Measurements from ENCODE around the gene TNFRSF1B. TPM values are rescaled to one million over a fixed set of nuclear protein-coding genes. Genes with fewer than 3 reads are reported as not detected.

Gene TNFRSF1B
- total and polyA plus RNA-seq, 2 of the 8 experiments (the other 6 are each of a cell fraction or from before 2014, with no cell fraction given): 1.7 to 2.9 TPM

GRCh38 chr1:12158357-12159092 is 8.3 kb upstream of the TNFRSF1B start (continued):
- TF ChIP-seq CHD7 (IDR thresholded peaks at IDR 0.05; ENCODE audit: insufficient replicate concordance, low read length) (no peak), CEBPB (IDR thresholded peaks at IDR 0.05; ENCODE audit: low read depth, low read length) (no peak), GABPA (IDR thresholded peaks at IDR 0.05; ENCODE audit: borderline replicate concordance, insufficient read depth, low read length) (no peak), CHD2 (IDR thresholded peaks at IDR 0.05; ENCODE audit: low read length) (no peak), BACH1 (IDR thresholded peaks at IDR 0.05; ENCODE audit: low read length) (no peak), FOSL1 (IDR thresholded peaks at IDR 0.05; ENCODE audit: insufficient read depth, low read depth, low read length) (no peak), ASH2L (IDR thresholded peaks at IDR 0.05; ENCODE audit: low read length) (no peak), EP300 (IDR thresholded peaks at IDR 0.05; ENCODE audit: borderline replicate concordance in 1 of 2, low read depth in 2 of 2, low read length in 2 of 2) (no peak), KDM5A (IDR thresholded peaks at IDR 0.05; ENCODE audit: low read length) (no peak), SIX5 (IDR thresholded peaks at IDR 0.05; ENCODE audit: low read depth, low read length) (no peak), CREB1 (IDR thresholded peaks at IDR 0.05) (no peak)

All from H1 (cell line).